Ovary (tissue), 9 donors: ENCODE results near the gene ANGEL2. TPM values are rescaled to one million over a fixed set of nuclear protein-coding genes. Genes with fewer than 3 reads are reported as not detected.

Experiments
- DNase-seq, 5 donors: peaks; one replicate each; pipeline ENCODE4 v3.0.0-alpha.2; 2019 to 2020
- H3K27ac ChIP-seq, 2 donors: fragments of 200-600 bp; one replicate each; pipeline versions ENCODE4 v1.5.1 to v1.8.0; 2019 to 2022
- H3K27me3 ChIP-seq: fragments of 200-600 bp; one replicate; pipeline ENCODE4 v1.8.0; 2022
- H3K36me3 ChIP-seq: fragments of 200-600 bp; sonication (generic); one replicate; pipeline ENCODE4 v1.5.1; 2019
- H3K4me1 ChIP-seq: one replicate; pipeline ENCODE4 v1.8.1; 2013; ENCODE audit warnings: mild to moderate bottlenecking, moderate library complexity; ENCODE audit not compliant: insufficient read depth
- H3K4me3 ChIP-seq: fragments of 200-600 bp; sonication (generic); one replicate; pipeline ENCODE4 v1.5.1; 2017
- H3K9me3 ChIP-seq, 2 donors: fragments of 200-600 bp in 1 of 2; sonication (generic) in 1 of 2; one replicate each; pipeline versions ENCODE4 v1.5.1 to v1.8.1; 2013 to 2019; ENCODE audit warnings: mild to moderate bottlenecking in 1 of 2, moderate library complexity in 1 of 2
- EP300 ChIP-seq: sonication (generic); formaldehyde crosslinking; IDR thresholded peaks from one replicate; pipeline ENCODE4 v1.6.1; 2017; ENCODE audit warnings: antibody characterized with exemption
- POLR2A ChIP-seq: fragments of 450-650 bp; IDR thresholded peaks from one replicate; pipeline ENCODE4 v1.6.1; 2017; ENCODE audit warnings: antibody characterized with exemption, mild to moderate bottlenecking, moderate library complexity
- WGBS, 3 donors: extraction: QIAGEN DNeasy Blood & Tissue Kit in 1 of 3; methylation state at CpG; one replicate each; pipeline versions ENCODE4 v1.1.5 to v1.1.7; 2013 to 2017; 5-methylcytosine and 5-hydroxymethylcytosine counted together
- intact Hi-C, 4 donors: fragments of 100-400 bp; cut with DNase I; formaldehyde crosslinking; loops; one replicate each; pipeline versions ENCODE4 v1.11.0 to v1.15.1; 2022 to 2023
- polyA plus RNA-seq, 2 donors: library from polyadenylated mRNA; stranded (reverse); fragments of 200-250 nt in 1 of 2; fragments of 350-450 nt in 1 of 2; fragmentation: Illumina TruSeq in 1 of 2; extraction: RNeasy Lipid Tissue Mini Kit (QIAGEN cat#74804) in 1 of 2; gene quantifications; one replicate each; pipeline ENCODE4 v1.2.3, GENCODE V29; 2013 to 2014
- total RNA-seq, 7 donors: library from RNA; depleted of rRNA in 2 of 7; stranded (reverse); fragments of >200 nt in 2 of 7; fragmentation: NEBNext Ultra II Directional in 3 of 7; extraction: Animal tissue kit (Norgen Biotek cat#: 25700) in 3 of 7; gene quantifications; one replicate each; pipeline versions ENCODE4 v1.1.0 to v1.2.4, GENCODE V29; 2016 to 2023
- TF ChIP-seq, protein P1 (sequence below), 3 donors: fragments of 450-650 bp in 2 of 3; fragments of 200-600 bp in 1 of 3; IDR thresholded peaks; one replicate each; pipeline versions ENCODE4 v1.5.1 to v1.8.0; 2016 to 2022; ENCODE audit warnings: antibody characterized with exemption in 3 of 3, mild to moderate bottlenecking in 1 of 3
- donor health status: DM: no; HTN: no; CAD: no; lungs with moderate emphysema.
- donor health status: DM: no; HTN: no; CAD: no.
- donor health status: Bipolar disorder and iron deficiency.
- donor health status: DM: yes; HTN: yes; CAD: no.
- donor health status: DM: no; HTN: no; CAD: no.
- donor health status: DM: yes; HTN: yes; CAD: no.

ANGEL2 gene
- total and polyA plus RNA-seq, 9 donors: 18.3 to 51.3 (median 38.6) TPM

DNA sequence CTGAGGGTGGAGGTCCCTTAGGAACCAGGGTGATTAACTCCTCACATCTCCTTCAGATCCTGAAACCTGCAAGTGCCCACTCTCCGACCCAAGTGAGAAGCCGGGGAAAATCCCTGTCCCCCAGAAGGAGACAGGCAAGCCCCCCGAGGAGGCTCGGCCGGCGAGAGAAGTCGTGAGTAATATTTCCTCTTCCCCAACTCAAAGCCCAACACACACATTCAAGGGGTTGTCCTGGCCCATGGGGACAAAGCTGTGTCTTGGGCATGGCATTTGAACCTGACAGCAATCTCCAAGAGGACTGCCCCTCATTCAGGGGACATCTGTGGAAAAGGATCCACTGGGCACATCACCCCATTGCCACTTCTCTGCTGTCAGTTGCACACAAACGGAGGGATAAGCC, 41.8 kb downstream of the ANGEL2 start:
- no peak overlapping the region for H3K4me3 ChIP-seq
- no peak for DNase-seq
- H3K27me3 ChIP-seq: no peaks in the 10 kb centered on the region
- 91 to 94% (median 94%) methylated on average over 8 of the region's 8 CpGs for WGBS, 3 donors
- no peaks in the 10 kb centered on the region for H3K4me1 ChIP-seq
- no peaks in the 10 kb centered on the region for H3K9me3 ChIP-seq
- intact Hi-C loops: no loop called here
- H3K27ac ChIP-seq: no peak overlapping the region
- no peaks in the 10 kb centered on the region for H3K36me3 ChIP-seq
- TF ChIP-seq EP300: no peak
- TF ChIP-seq, protein P1, sequence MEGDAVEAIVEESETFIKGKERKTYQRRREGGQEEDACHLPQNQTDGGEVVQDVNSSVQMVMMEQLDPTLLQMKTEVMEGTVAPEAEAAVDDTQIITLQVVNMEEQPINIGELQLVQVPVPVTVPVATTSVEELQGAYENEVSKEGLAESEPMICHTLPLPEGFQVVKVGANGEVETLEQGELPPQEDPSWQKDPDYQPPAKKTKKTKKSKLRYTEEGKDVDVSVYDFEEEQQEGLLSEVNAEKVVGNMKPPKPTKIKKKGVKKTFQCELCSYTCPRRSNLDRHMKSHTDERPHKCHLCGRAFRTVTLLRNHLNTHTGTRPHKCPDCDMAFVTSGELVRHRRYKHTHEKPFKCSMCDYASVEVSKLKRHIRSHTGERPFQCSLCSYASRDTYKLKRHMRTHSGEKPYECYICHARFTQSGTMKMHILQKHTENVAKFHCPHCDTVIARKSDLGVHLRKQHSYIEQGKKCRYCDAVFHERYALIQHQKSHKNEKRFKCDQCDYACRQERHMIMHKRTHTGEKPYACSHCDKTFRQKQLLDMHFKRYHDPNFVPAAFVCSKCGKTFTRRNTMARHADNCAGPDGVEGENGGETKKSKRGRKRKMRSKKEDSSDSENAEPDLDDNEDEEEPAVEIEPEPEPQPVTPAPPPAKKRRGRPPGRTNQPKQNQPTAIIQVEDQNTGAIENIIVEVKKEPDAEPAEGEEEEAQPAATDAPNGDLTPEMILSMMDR (IDR thresholded peaks at IDR 0.05): no peak
- no peak for TF ChIP-seq POLR2A

DNA sequence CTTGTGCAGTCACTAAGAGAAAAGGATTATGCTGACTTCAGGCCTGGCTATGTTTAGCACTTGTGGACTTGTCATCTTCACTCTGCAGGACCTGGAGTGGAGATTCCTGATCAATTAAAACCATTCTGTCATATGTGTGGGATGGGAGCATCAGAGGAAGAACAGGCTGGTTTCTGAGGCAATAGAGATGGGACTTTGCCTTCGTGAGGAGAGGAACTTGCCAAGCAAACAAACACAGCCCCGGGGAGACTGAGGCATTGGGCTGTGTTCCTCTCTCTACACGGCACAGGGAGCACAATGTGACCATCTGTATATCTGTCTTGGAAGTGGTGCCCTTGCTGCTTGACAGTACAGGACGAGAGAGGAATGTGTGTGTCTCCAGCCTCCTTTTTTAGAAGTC, 42.2 kb downstream of the ANGEL2 start:
- 84 to 94% (median 91%) methylated on average over 4 of the region's 4 CpGs for WGBS, 3 donors
- Histone ChIP-seq H3K4me1 (no peaks in the 10 kb centered on the region), H3K4me3 (no peak overlapping the region), H3K36me3 (no peaks in the 10 kb centered on the region), H3K27me3 (no peaks in the 10 kb centered on the region), H3K9me3 (no peaks in the 10 kb centered on the region), H3K27ac (no peak overlapping the region)
- intact Hi-C loops: no loop called here
- TF ChIP-seq EP300 (no peak), POLR2A (no peak)
- TF ChIP-seq, protein P1 (IDR thresholded peaks at IDR 0.05): no peak
- no peak for DNase-seq

DNA sequence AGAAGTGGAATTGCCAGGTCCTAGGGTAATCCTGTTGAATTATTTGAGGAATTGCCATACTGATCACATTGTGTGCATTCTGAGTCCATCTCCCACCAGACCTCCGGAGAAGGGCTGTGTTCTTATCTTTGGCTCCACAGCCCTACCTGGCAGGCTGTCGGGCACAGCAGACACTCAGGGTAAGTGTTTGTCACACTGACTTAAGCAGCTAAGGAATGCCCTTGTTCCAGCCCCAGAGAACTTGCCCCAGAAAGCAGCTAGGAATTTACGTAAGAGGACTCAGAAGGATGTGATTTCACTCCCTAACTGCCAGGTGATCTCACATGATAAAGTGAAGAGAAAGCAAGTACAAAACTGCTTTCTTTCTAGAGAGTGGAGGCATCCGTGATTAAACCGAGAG, 44.4 kb downstream of the ANGEL2 start:
- Histone ChIP-seq H3K36me3 (no peaks in the 10 kb centered on the region), H3K27me3 (no peaks in the 10 kb centered on the region), H3K4me1 (no peaks in the 10 kb centered on the region), H3K9me3 (no peaks in the 10 kb centered on the region), H3K27ac (no peak overlapping the region), H3K4me3 (no peak overlapping the region)
- no peak for TF ChIP-seq EP300
- TF ChIP-seq, protein P1 (IDR thresholded peaks at IDR 0.05): no peak
- no peak for TF ChIP-seq POLR2A
- intact Hi-C loops: no loop called here
- no peak for DNase-seq
- 79 to 95% (median 92%) methylated on average over 5 of the region's 5 CpGs for WGBS, 3 donors

DNA sequence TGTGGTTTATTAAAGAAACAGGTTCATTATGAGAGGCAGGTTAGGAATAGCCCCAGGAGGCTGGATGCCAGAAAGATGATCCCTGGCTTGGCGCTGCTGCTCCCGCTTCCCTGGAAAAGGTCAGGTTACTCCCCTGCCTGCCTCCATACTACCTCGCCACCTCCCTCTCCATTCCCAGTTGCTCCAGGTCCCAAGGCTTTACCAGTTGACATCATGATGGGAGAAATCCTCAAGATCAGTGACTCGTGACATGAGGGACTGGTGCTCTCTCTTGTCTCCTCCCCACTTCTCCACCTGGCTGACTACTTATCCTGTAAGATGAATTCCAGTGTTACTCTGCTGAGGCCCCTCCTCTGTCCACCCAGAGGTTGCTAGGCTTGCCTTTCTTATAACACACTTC, 45.6 kb downstream of the ANGEL2 start:
- TF ChIP-seq EP300: no peak
- TF ChIP-seq, protein P1 (IDR thresholded peaks at IDR 0.05): no peak
- TF ChIP-seq POLR2A: no peak
- H3K4me1 ChIP-seq: no peaks in the 10 kb centered on the region
- H3K27me3 ChIP-seq: no peaks in the 10 kb centered on the region
- H3K4me3 ChIP-seq: no peak overlapping the region
- 95 to 97% (median 95%) methylated on average over 4 of the region's 4 CpGs for WGBS, 3 donors
- no peak overlapping the region for H3K27ac ChIP-seq
- H3K36me3 ChIP-seq: no peaks in the 10 kb centered on the region
- no peak for DNase-seq
- intact Hi-C loops: no loop called here
- no peaks in the 10 kb centered on the region for H3K9me3 ChIP-seq
